RCC 7860 (cell line): ENCODE measurements around the gene SLC35F2.

Source experiments
- DNase-seq: peaks from one replicate; pipeline ENCODE4 v3.0.0-alpha.2; 2015; ENCODE audit warnings: low spot score
- FAIRE-seq: peaks from 2 replicates; lab custom pipeline; 2012; peaks lifted over from hg19 to GRCh38; lab: Jason Lieb, UNC

SLC35F2 gene

DNA sequence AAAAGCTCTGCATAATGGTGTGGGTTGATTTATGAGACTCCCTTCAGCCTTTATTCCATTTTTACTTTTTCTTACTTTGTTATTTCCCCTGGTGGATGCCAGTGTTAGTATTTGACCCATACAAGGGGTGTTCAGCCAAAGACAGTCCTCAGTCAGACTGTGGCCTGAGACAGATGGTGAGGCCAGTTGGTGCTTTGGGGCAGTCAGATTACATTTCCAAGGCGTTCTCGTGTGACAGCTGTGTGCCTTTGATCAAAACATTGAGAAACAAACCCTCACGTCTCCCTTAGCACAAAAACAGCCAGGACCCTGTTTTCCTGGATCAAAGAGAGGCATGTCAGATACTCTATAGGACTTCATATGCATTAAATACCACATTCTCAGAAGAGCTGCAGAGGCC lies 115.4 kb downstream of the SLC35F2 start:
- no peak for DNase-seq
- FAIRE-seq: no peak

- FAIRE-seq: no peak
- no peak for DNase-seq
Observed at GRCh38 chr11:107741044-107741823, 117.4 kb downstream of the SLC35F2 start.
